Measurements from ENCODE around the gene CLEC4M. TPM values are rescaled to one million over a fixed set of nuclear protein-coding genes. Genes with fewer than 3 reads are reported as not detected.

CLEC4M gene, protein sequence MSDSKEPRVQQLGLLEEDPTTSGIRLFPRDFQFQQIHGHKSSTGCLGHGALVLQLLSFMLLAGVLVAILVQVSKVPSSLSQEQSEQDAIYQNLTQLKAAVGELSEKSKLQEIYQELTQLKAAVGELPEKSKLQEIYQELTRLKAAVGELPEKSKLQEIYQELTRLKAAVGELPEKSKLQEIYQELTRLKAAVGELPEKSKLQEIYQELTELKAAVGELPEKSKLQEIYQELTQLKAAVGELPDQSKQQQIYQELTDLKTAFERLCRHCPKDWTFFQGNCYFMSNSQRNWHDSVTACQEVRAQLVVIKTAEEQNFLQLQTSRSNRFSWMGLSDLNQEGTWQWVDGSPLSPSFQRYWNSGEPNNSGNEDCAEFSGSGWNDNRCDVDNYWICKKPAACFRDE
- total RNA-seq: not detected
- polyA plus RNA-seq (2013, experiment 1 of 2): not detected
- polyA plus RNA-seq (2013, experiment 2 of 2): not detected
- long read RNA-seq, experiment 1: 0 reads
- long read RNA-seq, experiment 2: 0 reads
- long read RNA-seq, experiment 3: 0 reads
- long read RNA-seq, experiment 4: 0 reads

DNA sequence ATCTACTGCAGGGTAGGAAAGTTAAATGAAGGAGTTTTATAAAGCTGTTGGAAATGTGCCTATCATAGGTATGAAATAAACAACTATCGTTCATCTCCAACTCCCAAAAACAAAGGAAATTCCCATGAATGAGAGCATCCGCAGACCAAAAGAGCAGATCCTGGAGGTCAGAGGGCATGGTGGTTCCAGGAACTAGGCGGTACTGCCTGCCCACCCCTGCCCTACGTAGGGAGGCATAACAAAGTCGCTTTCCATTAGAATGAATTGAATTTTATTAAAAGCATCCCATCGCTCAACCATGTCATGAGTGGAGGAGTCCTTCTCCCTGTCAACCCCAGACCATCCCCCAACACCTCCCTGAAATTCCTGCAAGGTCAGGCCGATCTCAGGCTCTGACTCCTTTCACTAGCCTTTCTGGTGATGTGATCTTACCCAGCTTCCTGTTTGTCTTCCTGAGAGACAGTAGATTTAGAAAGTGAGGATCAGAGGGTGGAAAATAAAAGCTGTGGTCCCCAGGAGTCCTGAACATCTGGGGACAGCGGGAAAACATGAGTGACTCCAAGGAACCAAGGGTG, at the start of gene CLEC4M:
CLEC4M (plus strand) TSS at position 525 of the 575 bp plus-strand sequence; CDS start at position 549, 24 bp downstream.
- Histone ChIP-seq H3K4me1 (ENCODE audit: control insufficient read depth, insufficient read depth, low read length) (no peaks in the 10 kb centered on the region), H3K4me3 (ENCODE audit: low read length) (no peak within 1 kb of the TSS), H3K27me3 (ENCODE audit: control insufficient read depth, insufficient read depth, low read length, poor library complexity, severe bottlenecking) (no peaks in the 10 kb centered on the region), H3K9ac (ENCODE audit: extremely low read depth, low read length, poor library complexity, severe bottlenecking) (no peak within 1 kb of the TSS), H3K27ac (ENCODE audit: low read depth, low read length) (no peak within 1 kb of the TSS), H3K36me3 (ENCODE audit: control insufficient read depth, insufficient read depth, low read length) (no peaks in the 10 kb centered on the region), H3K9me3 (ENCODE audit: control insufficient read depth, low read length) (peaks cover 19% of the 10 kb centered on the region)
- peak; percentile 13 for DNase-seq
- H3K36me3 Mint-ChIP-seq (ENCODE audit: low read depth): no peaks in the 10 kb centered on the region
- TF ChIP-seq, protein P1, sequence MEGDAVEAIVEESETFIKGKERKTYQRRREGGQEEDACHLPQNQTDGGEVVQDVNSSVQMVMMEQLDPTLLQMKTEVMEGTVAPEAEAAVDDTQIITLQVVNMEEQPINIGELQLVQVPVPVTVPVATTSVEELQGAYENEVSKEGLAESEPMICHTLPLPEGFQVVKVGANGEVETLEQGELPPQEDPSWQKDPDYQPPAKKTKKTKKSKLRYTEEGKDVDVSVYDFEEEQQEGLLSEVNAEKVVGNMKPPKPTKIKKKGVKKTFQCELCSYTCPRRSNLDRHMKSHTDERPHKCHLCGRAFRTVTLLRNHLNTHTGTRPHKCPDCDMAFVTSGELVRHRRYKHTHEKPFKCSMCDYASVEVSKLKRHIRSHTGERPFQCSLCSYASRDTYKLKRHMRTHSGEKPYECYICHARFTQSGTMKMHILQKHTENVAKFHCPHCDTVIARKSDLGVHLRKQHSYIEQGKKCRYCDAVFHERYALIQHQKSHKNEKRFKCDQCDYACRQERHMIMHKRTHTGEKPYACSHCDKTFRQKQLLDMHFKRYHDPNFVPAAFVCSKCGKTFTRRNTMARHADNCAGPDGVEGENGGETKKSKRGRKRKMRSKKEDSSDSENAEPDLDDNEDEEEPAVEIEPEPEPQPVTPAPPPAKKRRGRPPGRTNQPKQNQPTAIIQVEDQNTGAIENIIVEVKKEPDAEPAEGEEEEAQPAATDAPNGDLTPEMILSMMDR (conservative IDR thresholded peaks at IDR 0.05): no peak
- 85 to 86% methylated on average over 7 to 8 of the region's 8 CpGs for WGBS, 2 experiments (ENCODE audit: insufficient coverage in 1 of 2, insufficient read length in 1 of 2)
- H3K9me3 Mint-ChIP-seq: peaks cover 39% of the 10 kb centered on the region
- no peaks in the 10 kb centered on the region for H3K4me1 Mint-ChIP-seq
- H3K27me3 Mint-ChIP-seq (ENCODE audit: insufficient read depth): peaks cover 22% of the 10 kb centered on the region
- H3K4me3 Mint-ChIP-seq: no peak within 1 kb of the TSS
- H3K27ac Mint-ChIP-seq: no peak within 1 kb of the TSS

DNA sequence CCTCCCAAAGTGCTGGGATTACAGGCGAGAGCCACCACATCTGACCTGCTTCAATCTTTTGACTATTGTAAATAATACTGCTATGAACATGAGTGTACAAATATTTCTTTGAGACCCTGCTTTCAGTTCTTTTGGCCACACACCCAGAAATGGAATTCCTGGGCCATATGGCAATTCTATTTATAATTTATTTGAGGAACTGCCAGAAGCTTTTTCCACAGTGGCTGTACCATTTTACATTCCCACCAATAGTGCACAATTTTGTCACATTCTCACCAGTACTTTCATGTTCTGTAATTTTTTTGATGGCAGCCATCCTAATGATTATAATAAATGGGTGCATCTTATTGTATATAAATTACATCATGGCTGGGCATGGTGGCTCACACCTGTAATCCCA, 47.4 kb upstream of the CLEC4M start:
- no peak overlapping the region for H3K4me3 Mint-ChIP-seq
- no peak overlapping the region for H3K4me3 ChIP-seq (ENCODE audit: low read length)
- H3K4me1 ChIP-seq (ENCODE audit: control insufficient read depth, insufficient read depth, low read length): no peaks in the 10 kb centered on the region
- H3K36me3 Mint-ChIP-seq (ENCODE audit: low read depth): no peaks in the 10 kb centered on the region
- H3K27me3 ChIP-seq (ENCODE audit: control insufficient read depth, insufficient read depth, low read length, poor library complexity, severe bottlenecking): no peaks in the 10 kb centered on the region
- TF ChIP-seq, protein P1 (conservative IDR thresholded peaks at IDR 0.05): no peak
- H3K9me3 ChIP-seq (ENCODE audit: control insufficient read depth, low read length): no peaks in the 10 kb centered on the region
- no peak for DNase-seq
- 94% methylated on average over 1 of the region's 1 CpG; no CpG with 5 or more reads in 1 of the 2 experiments for WGBS, 2 experiments (ENCODE audit: insufficient coverage in 1 of 2, insufficient read length in 1 of 2)
- H3K27ac Mint-ChIP-seq: no peak overlapping the region
- H3K4me1 Mint-ChIP-seq: no peaks in the 10 kb centered on the region
- H3K27ac ChIP-seq (ENCODE audit: low read depth, low read length): no peak overlapping the region
- no peaks in the 10 kb centered on the region for H3K9me3 Mint-ChIP-seq
- H3K9ac ChIP-seq (ENCODE audit: extremely low read depth, low read length, poor library complexity, severe bottlenecking): no peak overlapping the region
- peaks cover 16% of the 10 kb centered on the region for H3K27me3 Mint-ChIP-seq (ENCODE audit: insufficient read depth)
- H3K36me3 ChIP-seq (ENCODE audit: control insufficient read depth, insufficient read depth, low read length): no peaks in the 10 kb centered on the region

DNA sequence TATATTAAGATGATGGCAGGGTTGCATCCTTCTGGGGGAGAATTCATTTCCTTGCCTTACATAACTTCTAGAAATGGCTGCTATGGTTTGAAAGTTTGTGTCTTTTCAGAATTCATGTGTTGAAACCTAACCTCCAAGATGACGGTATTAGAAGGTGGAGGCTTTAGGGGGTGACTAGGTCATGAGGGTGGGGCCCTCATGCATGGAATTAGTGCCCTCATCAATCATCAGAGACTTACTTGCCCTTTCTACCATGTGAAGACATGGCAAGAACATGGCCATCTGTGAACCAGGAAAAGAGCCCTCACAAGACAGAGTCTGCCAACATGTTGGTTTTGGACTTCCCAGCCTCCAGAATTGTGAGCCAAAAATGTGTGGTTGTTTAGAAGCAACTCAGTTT, 46.3 kb upstream of the CLEC4M start:
- H3K9ac ChIP-seq (ENCODE audit: extremely low read depth, low read length, poor library complexity, severe bottlenecking): no peak overlapping the region
- H3K36me3 ChIP-seq (ENCODE audit: control insufficient read depth, insufficient read depth, low read length): no peaks in the 10 kb centered on the region
- DNase-seq: no peak
- no peak overlapping the region for H3K4me3 ChIP-seq (ENCODE audit: low read length)
- Mint-ChIP-seq H3K9me3 (no peaks in the 10 kb centered on the region), H3K4me3 (no peak overlapping the region), H3K4me1 (no peaks in the 10 kb centered on the region), H3K27me3 (ENCODE audit: insufficient read depth) (peaks cover 19% of the 10 kb centered on the region), H3K27ac (no peak overlapping the region), H3K36me3 (ENCODE audit: low read depth) (no peaks in the 10 kb centered on the region)
- H3K9me3 ChIP-seq (ENCODE audit: control insufficient read depth, low read length): no peaks in the 10 kb centered on the region
- no peaks in the 10 kb centered on the region for H3K27me3 ChIP-seq (ENCODE audit: control insufficient read depth, insufficient read depth, low read length, poor library complexity, severe bottlenecking)
- 82% methylated on average over 1 of the region's 1 CpG; no CpG with 5 or more reads in 1 of the 2 experiments for WGBS, 2 experiments (ENCODE audit: insufficient coverage in 1 of 2, insufficient read length in 1 of 2)
- no peak overlapping the region for H3K27ac ChIP-seq (ENCODE audit: low read depth, low read length)
- TF ChIP-seq, protein P1 (conservative IDR thresholded peaks at IDR 0.05): no peak
- no peaks in the 10 kb centered on the region for H3K4me1 ChIP-seq (ENCODE audit: control insufficient read depth, insufficient read depth, low read length)

Data from endodermal cell (in vitro differentiated cells).